ENCODE measurements around the gene NUP133.
A peak's percentile ranks its signal among the peaks of the same experiment; 100 is the strongest.
"Not testable (repeated sequence)": the region's sequence is repeated elsewhere in the genome, so short reads cannot be mapped to it uniquely, and the experiment has no call there.

Gene NUP133

DNA sequence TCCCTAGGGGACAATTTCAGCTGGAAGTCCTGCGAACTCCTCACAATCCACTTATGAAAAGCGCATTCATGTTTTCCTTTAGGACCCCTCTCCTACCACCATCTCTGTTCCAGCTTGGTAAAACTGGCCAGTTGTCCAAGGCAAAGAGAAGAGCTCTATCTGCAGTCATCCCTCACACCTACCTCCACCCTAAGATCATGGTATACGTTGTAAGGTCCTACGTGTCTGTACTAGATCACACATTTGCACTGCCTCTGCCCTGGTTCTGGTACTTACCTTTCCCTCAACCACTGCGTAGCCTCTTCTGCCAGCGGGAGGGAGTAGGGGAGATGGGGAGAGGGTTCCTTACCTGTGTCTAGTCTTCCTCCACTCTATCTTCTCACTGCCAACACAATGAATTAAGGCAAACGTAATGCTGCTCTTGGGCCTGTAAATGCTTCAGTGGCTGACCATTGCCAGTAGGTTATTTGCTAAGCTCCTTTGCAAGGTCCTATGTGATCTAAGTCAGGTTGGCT lies 739 bp upstream of the NUP133 start:
- peak in 1 of 2 experiments; percentile 3 for DNase-seq

GRCh38 chr1:229507502-229507901 lies 639 bp downstream of the NUP133 start:
- no peak for DNase-seq

DNA sequence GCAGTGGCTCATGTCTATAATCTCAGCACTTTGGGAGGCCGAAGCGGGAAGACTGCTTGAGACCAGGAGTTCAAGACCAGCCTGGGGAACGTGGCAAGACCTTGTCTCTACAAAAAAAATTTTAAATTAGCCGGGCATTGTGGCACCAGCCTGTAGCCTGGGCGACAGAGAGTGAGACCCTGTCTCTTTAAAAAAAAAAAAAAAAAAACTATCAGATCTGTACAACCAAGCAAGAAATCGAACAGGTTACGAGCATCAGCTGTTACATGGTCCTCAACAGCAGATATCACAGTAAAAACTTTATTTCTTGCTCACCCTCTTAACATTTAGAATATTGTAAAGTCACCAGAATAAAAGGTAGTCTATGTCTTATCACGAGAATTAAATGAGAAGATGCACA lies 1.5 kb downstream of the NUP133 start:
- no peak for DNase-seq

DNA sequence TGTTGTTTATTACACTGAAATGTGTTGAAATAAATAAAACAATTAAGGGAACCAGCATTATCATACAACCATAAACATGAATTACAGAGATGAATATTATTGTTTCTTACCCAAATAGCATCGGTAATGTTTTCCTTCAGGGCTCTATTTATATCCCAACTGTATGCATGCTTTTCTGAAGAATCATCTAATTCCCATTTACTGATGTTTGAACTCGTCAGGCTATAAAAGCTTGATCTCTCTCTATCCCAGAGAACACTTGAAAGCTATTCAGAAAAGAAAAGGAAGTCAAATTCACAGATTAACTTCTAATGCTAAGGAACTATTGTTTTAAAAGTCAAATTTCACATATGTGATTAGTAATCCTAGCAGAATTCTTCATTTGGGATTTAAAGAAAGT lies 12.4 kb downstream of the NUP133 start:
- no peak for DNase-seq

DNA sequence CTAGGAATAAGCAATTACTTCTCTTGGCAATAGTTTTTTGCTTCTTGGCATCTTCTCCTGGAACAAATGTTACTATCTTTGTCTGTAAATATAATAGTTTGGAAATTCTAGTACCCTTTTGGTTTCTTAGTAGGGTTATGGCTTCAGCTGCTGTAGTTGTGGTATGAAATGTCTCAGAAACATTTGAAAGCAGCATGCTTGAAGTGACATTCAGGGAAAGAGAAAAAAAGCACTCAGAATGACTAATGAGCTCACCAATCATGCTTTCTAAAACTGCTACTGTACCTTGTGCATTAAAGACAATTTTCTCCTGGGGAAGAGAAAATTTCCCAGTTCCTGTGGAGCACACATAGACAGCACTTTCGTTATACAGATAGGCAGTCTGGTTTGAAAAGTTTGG lies 21.0 kb downstream of the NUP133 start:
- DNase-seq: no peak

DNA sequence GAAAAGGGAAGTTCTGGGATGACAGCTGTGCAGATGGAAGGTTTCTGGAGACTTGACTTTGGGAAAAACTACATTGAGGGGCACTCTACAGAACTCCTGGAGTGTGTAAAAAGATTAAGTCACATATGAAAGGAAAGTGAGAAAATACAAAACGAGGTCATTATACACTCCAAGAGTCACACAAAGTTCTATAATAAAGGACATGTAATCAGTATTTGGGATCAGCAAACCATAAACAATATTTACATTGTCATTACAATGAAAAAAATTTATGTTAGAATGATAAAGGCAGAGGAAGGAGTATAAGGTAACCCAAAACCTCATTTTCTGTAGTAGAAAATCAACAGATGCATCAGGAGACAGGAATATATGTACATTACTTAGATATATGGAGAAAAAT lies 22.8 kb downstream of the NUP133 start:
- no peak for DNase-seq

DNA sequence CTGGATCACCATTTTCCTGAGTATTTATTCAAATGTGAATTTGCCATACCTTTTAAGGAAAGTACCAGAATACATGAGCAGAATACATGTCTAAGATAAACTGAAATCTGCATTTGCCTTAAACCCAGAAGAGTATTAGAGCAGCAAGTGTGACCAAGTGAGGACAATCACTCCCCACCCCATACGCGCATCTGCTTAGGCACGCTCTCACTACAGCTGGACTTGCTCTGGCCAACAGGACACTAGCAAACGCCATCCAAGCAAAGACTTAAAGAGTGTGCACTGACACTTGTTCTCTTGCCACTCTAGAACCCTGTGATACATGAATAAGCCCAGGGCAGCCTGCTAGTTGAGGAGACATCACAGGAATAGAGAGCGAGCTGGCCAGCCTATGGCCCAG lies 25.6 kb downstream of the NUP133 start:
- DNase-seq: no peak

DNA sequence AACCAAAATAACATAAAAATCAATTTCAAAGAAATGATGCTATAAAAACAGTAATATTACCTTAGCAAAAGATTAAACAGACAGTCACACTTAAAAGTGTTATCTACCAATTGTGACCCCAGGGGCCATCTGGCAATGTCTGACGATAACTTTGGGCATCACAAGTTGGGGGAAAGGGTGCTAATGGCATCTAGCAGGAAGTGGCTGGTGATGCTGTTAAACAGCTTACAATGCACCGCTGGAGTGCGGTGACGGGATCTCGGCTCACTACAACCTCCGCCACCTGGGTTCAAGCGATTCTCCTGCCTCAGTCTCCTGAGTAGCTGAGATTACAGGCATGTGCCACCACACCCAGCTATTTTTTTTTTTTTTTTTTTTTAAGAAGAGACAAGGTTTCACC lies 27.6 kb downstream of the NUP133 start:
- no peak for DNase-seq

DNA sequence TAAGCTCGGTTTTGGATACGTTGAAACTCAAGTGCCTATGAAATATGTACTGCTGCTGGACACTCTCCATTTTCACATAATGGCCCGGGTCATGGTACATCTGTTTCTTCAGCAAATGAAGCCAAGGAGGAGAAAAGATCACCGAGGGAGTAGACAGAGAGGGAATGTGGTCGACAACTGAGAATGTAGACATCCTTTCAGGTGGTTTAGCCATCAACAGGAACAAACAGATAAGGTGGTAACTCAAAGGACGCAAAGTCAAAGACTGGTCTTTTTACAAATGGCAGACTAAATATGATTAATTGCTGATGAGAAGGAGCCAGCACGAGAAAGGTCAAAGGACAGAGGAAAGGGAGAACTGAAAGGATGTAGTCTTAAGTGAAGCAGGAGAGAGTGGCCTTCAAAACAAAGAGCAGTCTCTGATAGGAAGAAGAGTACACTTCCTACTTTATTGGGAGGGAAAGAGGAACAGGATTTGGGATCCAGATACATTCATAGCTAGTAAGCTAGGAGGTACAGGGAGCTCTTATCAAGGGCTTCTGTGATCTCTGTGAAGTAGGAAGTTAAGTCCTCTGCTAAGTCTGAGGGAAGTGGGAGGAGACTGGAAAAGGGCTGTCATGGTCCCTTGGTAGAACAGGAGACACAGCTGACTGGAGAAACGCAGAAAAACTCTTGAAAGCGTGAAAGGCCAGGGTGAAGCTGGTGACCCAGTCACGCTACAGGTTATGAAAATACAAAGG lies 28.3 kb downstream of the NUP133 start:
- DNase-seq: no peak

- no peak for DNase-seq
Observed at GRCh38 chr1:229478852-229479251, 29.3 kb downstream of the NUP133 start.

DNA sequence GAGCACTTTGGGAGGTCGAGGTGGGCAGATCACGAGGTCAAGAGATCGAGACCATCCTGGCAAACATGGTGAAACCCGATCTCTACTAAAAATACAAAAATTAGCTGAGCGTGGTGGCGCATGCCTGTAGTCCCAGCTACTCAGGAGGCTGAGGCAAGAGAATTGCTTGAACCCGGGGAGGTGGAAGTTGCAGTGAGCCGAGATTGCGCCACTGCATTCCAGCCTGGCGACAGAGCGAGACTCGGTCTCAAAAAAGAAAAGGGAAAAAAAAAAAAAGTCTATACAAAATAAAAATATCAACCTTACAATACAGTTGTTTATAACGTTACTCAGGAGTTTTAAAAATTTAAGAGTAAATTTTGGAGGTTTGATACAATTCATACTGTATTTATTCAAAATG lies 32.3 kb downstream of the NUP133 start:
- not testable (repeated sequence) for DNase-seq

GRCh38 chr1:229474509-229474908 lies 33.6 kb downstream of the NUP133 start:
- no peak for DNase-seq

- DNase-seq: no peak
Observed at GRCh38 chr1:229471175-229471574, 37.0 kb downstream of the NUP133 start.

- DNase-seq: no peak
Observed at GRCh38 chr1:229470406-229471043, 37.6 kb downstream of the NUP133 start.

- no peak for DNase-seq
Observed at GRCh38 chr1:229466887-229467286, 41.3 kb downstream of the NUP133 start.

GRCh38 chr1:229464672-229465071 lies 43.5 kb downstream of the NUP133 start:
- no peak for DNase-seq

GRCh38 chr1:229461032-229461668 lies 47.0 kb downstream of the NUP133 start:
- DNase-seq: no peak

- DNase-seq: no peak
Observed at GRCh38 chr1:229459815-229460214, 48.3 kb downstream of the NUP133 start.

DNA sequence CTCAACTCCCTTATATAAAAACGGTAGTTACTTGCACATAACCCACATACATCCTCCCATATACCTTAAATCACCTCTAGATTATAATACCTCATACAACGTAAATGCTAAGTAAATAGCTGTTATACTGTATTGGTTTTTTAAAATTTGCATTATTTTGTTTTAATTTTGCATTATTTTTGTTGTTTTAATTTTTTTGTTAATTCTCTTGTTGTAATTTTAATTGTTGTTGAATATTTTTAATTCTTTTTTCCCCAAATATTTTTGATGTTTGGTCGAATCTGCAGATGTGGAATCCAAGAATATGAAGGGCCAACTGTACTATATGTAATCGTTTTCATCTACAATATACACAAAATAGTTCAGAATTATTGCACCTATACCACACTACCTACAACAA lies 50.7 kb downstream of the NUP133 start:
- DNase-seq: no peak

- DNase-seq: no peak
Observed at GRCh38 chr1:229456016-229456415, 52.1 kb downstream of the NUP133 start.

- no peak for DNase-seq
Observed at GRCh38 chr1:229454056-229454455, 54.1 kb downstream of the NUP133 start.

GRCh38 chr1:229452956-229453801 lies 55.0 kb downstream of the NUP133 start:
- DNase-seq: no peak

- DNase-seq: no peak
Observed at GRCh38 chr1:229448845-229449244, 59.3 kb downstream of the NUP133 start.
